Measurements from ENCODE around the gene TMOD2. TPM values are rescaled to one million over a fixed set of nuclear protein-coding genes. Genes with fewer than 3 reads are reported as not detected.

The TMOD2 gene
- total and polyA plus RNA-seq, 2 experiments from 2014 or later = 3.0 to 5.9 TPM

- no peak for TF ChIP-seq ZNF462 (CRISPR knock-in tag; IDR thresholded peaks at IDR 0.05)
- no peak for TF ChIP-seq ZNF331 (CRISPR knock-in tag; IDR thresholded peaks at IDR 0.05; ENCODE audit: low read depth)
- TF ChIP-seq CREB1 (CRISPR knock-in tag; IDR thresholded peaks at IDR 0.05; ENCODE audit: low read depth) = no peak
- no peak for TF ChIP-seq EZH2phosphoT487 (IDR thresholded peaks at IDR 0.05; ENCODE audit: unreplicated experiment)
- TF ChIP-seq EZH2 (IDR thresholded peaks at IDR 0.05; ENCODE audit: low read depth, unreplicated experiment) = no peak
- TF ChIP-seq POLR2AphosphoS5 (IDR thresholded peaks at IDR 0.05; ENCODE audit: low read depth) = no peak
- TF ChIP-seq STAT1 (IDR thresholded peaks at IDR 0.05; ENCODE audit: unreplicated experiment) = no peak
Observed at GRCh38 chr15:51846066-51846462, 94.7 kb downstream of the TMOD2 start (continued).

DNA sequence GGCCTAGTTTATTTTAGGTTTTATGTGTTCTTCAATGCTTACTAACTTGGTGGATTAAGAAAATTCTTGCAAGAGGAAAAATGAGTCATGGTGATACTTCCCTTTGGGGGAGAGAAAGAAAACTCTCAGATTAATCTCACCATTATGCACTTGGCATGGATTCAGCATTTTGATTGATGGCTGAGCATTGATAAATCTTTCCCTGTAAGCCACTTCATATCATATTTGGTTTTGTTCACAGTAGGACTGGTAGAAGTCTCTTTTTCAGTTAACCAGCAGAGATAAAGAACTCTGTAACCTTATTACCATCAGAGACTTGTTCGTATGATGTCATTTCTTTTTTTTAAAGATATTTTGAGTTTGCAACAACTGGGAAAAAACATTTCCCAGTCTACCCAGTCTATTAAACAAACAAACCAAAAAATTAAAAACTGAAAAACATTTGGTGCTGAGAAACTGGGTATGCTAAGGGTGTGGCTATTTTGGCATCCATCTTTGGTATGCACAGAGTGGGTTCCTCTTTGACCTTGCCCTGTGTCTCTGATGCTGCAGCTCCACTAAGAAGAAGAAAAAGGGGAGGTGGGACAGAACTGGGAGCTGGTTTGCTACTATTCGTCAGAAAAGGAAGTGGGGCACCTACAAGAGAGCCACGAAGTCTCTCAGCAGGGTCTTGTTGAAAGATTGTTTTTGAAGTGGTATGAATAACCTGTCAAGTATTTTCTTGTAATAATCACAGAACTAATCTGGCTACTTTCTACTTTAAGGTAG lies 95.2 kb downstream of the TMOD2 start:
- ATAC-seq = no peak
- H3K36me3 ChIP-seq (ENCODE audit: insufficient read depth) = no peaks in the 10 kb centered on the region
- TF ChIP-seq, protein P1, sequence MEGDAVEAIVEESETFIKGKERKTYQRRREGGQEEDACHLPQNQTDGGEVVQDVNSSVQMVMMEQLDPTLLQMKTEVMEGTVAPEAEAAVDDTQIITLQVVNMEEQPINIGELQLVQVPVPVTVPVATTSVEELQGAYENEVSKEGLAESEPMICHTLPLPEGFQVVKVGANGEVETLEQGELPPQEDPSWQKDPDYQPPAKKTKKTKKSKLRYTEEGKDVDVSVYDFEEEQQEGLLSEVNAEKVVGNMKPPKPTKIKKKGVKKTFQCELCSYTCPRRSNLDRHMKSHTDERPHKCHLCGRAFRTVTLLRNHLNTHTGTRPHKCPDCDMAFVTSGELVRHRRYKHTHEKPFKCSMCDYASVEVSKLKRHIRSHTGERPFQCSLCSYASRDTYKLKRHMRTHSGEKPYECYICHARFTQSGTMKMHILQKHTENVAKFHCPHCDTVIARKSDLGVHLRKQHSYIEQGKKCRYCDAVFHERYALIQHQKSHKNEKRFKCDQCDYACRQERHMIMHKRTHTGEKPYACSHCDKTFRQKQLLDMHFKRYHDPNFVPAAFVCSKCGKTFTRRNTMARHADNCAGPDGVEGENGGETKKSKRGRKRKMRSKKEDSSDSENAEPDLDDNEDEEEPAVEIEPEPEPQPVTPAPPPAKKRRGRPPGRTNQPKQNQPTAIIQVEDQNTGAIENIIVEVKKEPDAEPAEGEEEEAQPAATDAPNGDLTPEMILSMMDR (conservative IDR thresholded peaks at IDR 0.05; ENCODE audit: low read depth in 2 of 2) = no peak
- TF ChIP-seq, protein P2, sequence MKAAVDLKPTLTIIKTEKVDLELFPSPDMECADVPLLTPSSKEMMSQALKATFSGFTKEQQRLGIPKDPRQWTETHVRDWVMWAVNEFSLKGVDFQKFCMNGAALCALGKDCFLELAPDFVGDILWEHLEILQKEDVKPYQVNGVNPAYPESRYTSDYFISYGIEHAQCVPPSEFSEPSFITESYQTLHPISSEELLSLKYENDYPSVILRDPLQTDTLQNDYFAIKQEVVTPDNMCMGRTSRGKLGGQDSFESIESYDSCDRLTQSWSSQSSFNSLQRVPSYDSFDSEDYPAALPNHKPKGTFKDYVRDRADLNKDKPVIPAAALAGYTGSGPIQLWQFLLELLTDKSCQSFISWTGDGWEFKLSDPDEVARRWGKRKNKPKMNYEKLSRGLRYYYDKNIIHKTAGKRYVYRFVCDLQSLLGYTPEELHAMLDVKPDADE (IDR thresholded peaks at IDR 0.05) = no peak
- TF ChIP-seq STAT1 (IDR thresholded peaks at IDR 0.05; ENCODE audit: unreplicated experiment) (no peak), CREB1 (CRISPR knock-in tag; IDR thresholded peaks at IDR 0.05; ENCODE audit: low read depth) (no peak), EZH2phosphoT487 (IDR thresholded peaks at IDR 0.05; ENCODE audit: unreplicated experiment) (no peak), ZNF331 (CRISPR knock-in tag; IDR thresholded peaks at IDR 0.05; ENCODE audit: low read depth) (no peak), NANOG (IDR thresholded peaks at IDR 0.05; ENCODE audit: borderline replicate concordance) (no peak), POLR2AphosphoS5 (IDR thresholded peaks at IDR 0.05; ENCODE audit: low read depth) (no peak), ZNF114 (CRISPR knock-in tag; IDR thresholded peaks at IDR 0.05) (no peak)
- Mint-ChIP-seq H3K27ac (no peak overlapping the region), H3K9me3 (no peaks in the 10 kb centered on the region), H3K27me3 (ENCODE audit: insufficient read depth, low read depth, poor library complexity) (peaks cover 2% of the 10 kb centered on the region), H3K4me3 (no peak overlapping the region), H3K4me1 (peaks cover 37% of the 10 kb centered on the region), H3K36me3 (ENCODE audit: low read depth) (no peaks in the 10 kb centered on the region)
- no peak overlapping the region for H3K4me3 ChIP-seq
- no peak overlapping the region for H2AFZ ChIP-seq
- H4K20me1 ChIP-seq (replicated peaks; ENCODE audit: insufficient read depth) = peaks cover 21% of the 10 kb centered on the region
- no peaks in the 10 kb centered on the region for H3K9me2 ChIP-seq (ENCODE audit: insufficient read depth)
- DNase-seq (ENCODE audit: low spot score) = no peak
- no peak overlapping the region for H3K27ac ChIP-seq (ENCODE audit: low read depth)
- H3K79me2 ChIP-seq (replicated peaks; ENCODE audit: insufficient read depth) = peaks cover 89% of the 10 kb centered on the region
- peaks cover 33% of the 10 kb centered on the region for H3K4me1 ChIP-seq (ENCODE audit: insufficient read depth)
- no peaks in the 10 kb centered on the region for H3K27me3 ChIP-seq (ENCODE audit: insufficient read depth)
- H3F3A ChIP-seq (replicated peaks; ENCODE audit: low read depth) = no peaks in the 10 kb centered on the region
- H3K4me2 ChIP-seq = no peak overlapping the region
